Lower leg skin (tissue), 4 donors: ENCODE results near the gene CDRT15. TPM values are rescaled to one million over a fixed set of nuclear protein-coding genes. Genes with fewer than 3 reads are reported as not detected.

Source experiments
- DNase-seq, 2 donors: peaks; one replicate each; pipeline ENCODE4 v3.0.0-alpha.2; 2019; ENCODE audit warnings: low spot score in 2 of 2
- H3K4me3 ChIP-seq: fragments of 200-600 bp; sonication (generic); 2 replicates; pipeline ENCODE4 v1.5.1; 2017; ENCODE audit warnings: mild to moderate bottlenecking, low read depth; ENCODE audit not compliant: poor library complexity, severe bottlenecking
- POLR2A ChIP-seq, 2 donors: fragments of 450-650 bp; IDR thresholded peaks; one replicate each; pipeline ENCODE4 v1.6.1; 2016 to 2017; ENCODE audit warnings: antibody characterized with exemption in 2 of 2, mild to moderate bottlenecking in 1 of 2, moderate library complexity in 1 of 2
- WGBS, 2 donors: methylation state at CpG; one replicate each; pipeline ENCODE4 v1.1.5; 2018; 5-methylcytosine and 5-hydroxymethylcytosine counted together
- intact Hi-C: fragments of 100-400 bp; cut with DNase I; formaldehyde crosslinking; loops from one replicate; pipeline ENCODE4 v1.15.0; 2023; ENCODE audit warnings: low total_unique reads
- total RNA-seq, 4 donors: library from RNA; depleted of rRNA; stranded (reverse); fragments of >200 nt; gene quantifications; one replicate each; pipeline ENCODE4 v1.1.0, GENCODE V29; 2016
- TF ChIP-seq, protein P1 (sequence below), 3 donors: fragments of 450-650 bp; IDR thresholded peaks; one replicate each; pipeline ENCODE4 v1.5.1; 2016; ENCODE audit warnings: antibody characterized with exemption in 3 of 3, mild to moderate bottlenecking in 3 of 3, moderate library complexity in 2 of 3

Gene CDRT15
- total RNA-seq, 4 donors from 2014 or later, result not detected

DNA sequence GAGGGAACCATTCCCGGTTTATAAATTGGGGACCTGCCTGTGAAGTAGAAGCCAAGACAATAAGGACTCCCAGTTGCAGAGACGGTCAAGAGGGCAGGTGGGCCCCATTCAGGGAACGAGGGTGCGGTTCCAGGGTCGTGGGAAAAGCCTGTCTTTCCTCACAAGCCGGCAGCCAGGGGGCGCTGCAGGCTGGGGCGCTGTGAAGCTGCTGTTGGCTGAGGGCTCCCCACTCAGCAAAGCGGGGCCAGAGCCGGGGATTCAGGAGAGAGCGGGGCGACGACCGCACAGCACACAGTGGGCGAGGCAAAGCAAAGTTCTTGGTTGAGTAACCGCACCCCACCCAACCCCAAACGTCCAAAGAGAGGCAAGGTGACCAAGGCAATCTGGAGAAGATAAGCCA, 24.9 kb downstream of the CDRT15 start:
- 68 to 81% methylated on average over 17 of the region's 17 CpGs for WGBS, 2 donors
- no peak for DNase-seq
- intact Hi-C loops, result no loop called here
- no peak overlapping the region for H3K4me3 ChIP-seq
- TF ChIP-seq, protein P1, sequence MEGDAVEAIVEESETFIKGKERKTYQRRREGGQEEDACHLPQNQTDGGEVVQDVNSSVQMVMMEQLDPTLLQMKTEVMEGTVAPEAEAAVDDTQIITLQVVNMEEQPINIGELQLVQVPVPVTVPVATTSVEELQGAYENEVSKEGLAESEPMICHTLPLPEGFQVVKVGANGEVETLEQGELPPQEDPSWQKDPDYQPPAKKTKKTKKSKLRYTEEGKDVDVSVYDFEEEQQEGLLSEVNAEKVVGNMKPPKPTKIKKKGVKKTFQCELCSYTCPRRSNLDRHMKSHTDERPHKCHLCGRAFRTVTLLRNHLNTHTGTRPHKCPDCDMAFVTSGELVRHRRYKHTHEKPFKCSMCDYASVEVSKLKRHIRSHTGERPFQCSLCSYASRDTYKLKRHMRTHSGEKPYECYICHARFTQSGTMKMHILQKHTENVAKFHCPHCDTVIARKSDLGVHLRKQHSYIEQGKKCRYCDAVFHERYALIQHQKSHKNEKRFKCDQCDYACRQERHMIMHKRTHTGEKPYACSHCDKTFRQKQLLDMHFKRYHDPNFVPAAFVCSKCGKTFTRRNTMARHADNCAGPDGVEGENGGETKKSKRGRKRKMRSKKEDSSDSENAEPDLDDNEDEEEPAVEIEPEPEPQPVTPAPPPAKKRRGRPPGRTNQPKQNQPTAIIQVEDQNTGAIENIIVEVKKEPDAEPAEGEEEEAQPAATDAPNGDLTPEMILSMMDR (IDR thresholded peaks at IDR 0.05), result no peak
- no peak for TF ChIP-seq POLR2A (IDR thresholded peaks at IDR 0.05)

DNA sequence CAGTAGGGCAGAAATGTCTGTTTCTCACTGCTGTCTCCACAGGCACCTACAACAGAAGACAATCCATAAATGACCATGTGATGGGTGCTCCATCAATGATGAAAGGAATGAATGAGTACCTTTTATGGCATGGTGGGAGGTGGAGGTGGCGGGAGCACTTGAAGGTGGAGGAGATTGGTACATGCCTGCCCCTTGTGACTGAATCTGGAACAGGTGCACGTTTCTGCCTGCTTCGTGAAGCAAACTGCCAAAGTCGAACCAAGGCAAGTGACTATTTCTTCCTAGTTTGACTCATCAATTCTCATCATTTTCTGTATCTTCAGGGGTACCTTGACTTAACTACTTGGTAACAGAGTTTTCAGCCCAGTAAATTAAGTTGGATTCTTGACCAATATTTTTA, 25.4 kb downstream of the CDRT15 start:
- WGBS, 2 donors, result 93% methylated on average over 4 of the region's 4 CpGs
- DNase-seq, result no peak
- H3K4me3 ChIP-seq, result no peak overlapping the region
- intact Hi-C loops, result no loop called here
- no peak for TF ChIP-seq POLR2A (IDR thresholded peaks at IDR 0.05)
- TF ChIP-seq, protein P1 (IDR thresholded peaks at IDR 0.05), result no peak

DNA sequence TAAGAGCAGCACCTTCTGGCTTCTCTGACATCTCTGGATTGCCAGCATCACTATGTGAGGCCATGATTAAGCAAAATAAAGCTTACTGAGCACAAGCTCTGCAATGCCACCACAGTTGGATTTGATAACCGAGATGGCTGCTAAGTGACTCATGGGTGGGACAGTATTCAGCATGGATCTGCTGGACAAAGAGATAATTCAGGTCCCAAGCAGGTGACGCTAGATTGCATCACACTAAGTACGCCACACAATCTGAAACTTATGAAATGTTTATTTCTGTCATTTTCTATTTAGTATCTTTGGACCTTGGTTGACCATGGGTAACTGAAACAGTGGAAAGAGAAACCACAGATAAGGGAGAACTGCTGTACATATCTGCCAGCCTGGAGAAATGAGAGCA, 27.4 kb downstream of the CDRT15 start:
- intact Hi-C loops, result no loop called here
- WGBS, 2 donors, result 90 to 93% methylated on average over 3 of the region's 3 CpGs
- no peak overlapping the region for H3K4me3 ChIP-seq
- DNase-seq, result no peak
- no peak for TF ChIP-seq POLR2A (IDR thresholded peaks at IDR 0.05)
- TF ChIP-seq, protein P1 (IDR thresholded peaks at IDR 0.05), result no peak

DNA sequence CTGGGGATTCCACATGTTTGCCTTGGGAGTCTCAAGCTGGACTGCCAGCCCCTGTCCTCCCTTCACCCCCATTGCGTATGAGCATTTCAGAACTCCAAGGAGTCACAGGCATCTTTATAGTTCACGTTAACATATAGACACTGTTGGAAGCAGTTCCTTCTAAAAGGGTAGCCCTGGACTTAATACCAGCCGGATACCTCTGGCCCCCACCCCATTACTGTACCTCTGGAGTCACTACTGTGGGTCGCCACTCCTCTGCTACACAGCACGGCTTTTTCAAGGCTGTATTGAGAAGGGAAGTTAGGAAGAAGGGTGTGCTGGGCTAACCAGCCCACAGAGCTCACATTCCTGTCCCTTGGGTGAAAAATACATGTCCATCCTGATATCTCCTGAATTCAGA, 28.9 kb downstream of the CDRT15 start:
- H3K4me3 ChIP-seq, result no peak overlapping the region
- TF ChIP-seq POLR2A (IDR thresholded peaks at IDR 0.05), result no peak
- TF ChIP-seq, protein P1 (IDR thresholded peaks at IDR 0.05), result no peak
- intact Hi-C loops, result no loop called here
- WGBS, 2 donors, result 93 to 96% methylated on average over 5 of the region's 5 CpGs
- DNase-seq, result no peak

DNA sequence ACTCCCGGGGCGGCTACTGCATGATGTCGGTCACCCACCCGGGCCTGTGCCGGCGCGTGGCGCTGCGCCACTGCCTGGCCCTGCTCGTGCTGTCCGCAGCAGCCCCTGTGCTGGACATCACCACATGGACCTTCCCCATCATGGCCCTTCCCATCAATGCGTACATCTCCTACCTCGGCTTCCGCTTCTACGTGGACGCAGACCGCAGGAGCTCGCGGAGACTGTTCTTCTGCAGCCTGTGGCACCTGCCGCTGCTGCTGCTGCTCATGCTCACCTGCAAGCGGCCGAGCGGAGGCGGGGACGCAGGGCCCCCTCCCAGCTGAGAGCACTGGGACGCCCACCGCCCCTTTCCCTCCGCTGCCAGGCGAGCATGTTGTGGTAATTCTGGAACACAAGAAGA, 29.8 kb downstream of the CDRT15 start:
- DNase-seq, result no peak
- WGBS, 2 donors, result 95 to 97% methylated on average over 29 of the region's 29 CpGs
- TF ChIP-seq, protein P1 (IDR thresholded peaks at IDR 0.05), result no peak
- no peak for TF ChIP-seq POLR2A (IDR thresholded peaks at IDR 0.05)
- intact Hi-C loops, result no loop called here
- H3K4me3 ChIP-seq, result no peak overlapping the region

DNA sequence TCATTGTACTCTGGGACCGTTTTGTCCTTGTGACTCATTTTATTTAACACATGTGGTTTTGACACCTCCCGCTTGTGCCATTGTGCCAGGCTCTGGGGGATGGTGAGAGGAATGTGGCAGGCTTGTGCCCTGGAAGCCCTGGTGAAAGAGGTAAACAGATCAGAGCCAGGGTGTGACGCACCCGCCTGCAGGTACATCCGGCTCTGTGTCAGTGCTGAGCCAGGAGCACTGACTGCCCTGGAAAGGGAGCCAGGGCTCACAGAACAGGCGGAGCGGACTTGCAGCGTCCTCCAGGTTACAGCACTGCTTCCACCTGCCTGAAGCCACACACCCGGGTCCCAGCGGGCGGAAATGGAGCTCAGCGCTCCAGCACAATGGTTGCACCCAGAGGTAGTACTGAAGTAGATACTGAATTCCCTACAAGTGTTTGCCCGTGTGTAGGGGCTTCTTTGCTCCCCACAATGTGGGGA, 30.6 kb downstream of the CDRT15 start:
- TF ChIP-seq POLR2A (IDR thresholded peaks at IDR 0.05), result no peak
- TF ChIP-seq, protein P1 (IDR thresholded peaks at IDR 0.05), result no peak
- no peak overlapping the region for H3K4me3 ChIP-seq
- intact Hi-C loops, result no loop called here
- DNase-seq, result peak; percentile 77 to 89
- WGBS, 2 donors, result 50 to 55% methylated on average over 12 to 13 of the region's 13 CpGs
